ENCODE results near the gene RBMX.
"Not testable (repeated sequence)": the region's sequence is repeated elsewhere in the genome, so short reads cannot be mapped to it uniquely, and the experiment has no call there.

The RBMX gene

DNA sequence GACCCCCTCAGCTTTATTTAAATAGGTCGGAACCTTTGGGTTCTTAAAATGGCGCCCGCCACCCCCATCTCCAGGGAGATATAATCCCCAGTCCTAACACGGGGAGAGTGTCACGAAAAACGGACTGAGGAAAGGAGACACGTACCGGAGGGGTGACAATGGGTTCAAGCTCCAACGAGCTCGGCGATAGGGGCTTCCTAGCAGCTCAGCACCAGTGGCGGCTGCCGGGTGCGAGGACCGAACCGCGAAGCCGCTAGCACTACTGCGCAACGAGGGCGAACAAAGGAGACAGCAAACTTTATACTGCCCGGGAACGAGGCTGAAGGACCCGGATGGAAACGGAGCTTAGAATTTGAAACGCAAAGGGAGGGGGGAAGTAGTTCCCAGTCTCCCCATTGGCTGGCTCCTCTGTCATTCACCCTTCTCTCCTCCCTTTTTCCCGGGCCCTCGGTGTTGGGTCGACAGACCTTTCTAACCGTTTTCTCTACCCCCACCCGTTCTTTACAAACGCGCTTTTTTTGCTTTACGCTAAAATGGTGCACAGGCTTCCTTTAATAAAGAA is at the start of gene RBMX:
Gene RBMX (minus strand): TSS at position 274 of the 562 bp plus-strand sequence. CDS start 1,298 bp downstream, outside the sequence.
- peak; percentile 78 for DNase-seq

DNA sequence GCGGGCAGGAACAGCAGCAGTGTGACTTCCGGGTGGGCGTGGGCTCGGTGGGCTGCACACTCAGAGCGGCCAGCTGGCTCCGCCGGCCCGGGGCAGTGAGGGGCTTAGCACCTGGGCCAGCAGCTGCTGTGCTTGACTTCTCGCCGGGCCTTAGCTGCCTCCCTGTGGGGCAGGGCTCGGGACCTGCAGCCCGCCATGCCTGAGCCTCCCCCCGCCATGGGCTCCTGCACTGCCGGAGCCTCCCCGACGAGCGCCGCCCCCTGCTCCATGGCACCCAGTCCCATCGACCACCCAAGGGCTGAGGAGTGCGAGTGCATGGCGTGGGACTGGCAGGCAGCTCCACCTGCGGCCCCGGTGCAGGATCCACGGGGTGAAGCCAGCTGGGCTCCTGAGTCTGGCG is 40.9 kb upstream of the RBMX start:
- not testable (repeated sequence) for DNase-seq

DNA sequence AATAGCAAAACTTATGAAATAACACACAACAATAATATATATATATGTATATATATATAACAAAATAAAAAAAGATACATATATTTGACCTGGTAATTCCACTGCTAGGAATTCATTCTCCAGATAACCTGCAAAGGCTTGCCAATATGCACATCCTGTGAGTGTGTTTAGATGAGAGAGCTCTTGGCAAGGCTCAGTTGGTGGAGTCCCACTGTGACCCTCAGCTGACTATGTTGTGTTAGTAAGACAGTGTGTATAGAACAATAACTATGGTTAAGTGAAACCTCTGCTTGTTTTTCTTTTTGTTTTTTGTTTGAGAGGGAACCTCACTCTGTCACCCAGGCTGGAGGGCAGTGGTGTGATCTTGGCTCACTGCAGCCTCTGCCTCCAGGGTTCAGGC is 39.5 kb upstream of the RBMX start:
- no peak for DNase-seq

DNA sequence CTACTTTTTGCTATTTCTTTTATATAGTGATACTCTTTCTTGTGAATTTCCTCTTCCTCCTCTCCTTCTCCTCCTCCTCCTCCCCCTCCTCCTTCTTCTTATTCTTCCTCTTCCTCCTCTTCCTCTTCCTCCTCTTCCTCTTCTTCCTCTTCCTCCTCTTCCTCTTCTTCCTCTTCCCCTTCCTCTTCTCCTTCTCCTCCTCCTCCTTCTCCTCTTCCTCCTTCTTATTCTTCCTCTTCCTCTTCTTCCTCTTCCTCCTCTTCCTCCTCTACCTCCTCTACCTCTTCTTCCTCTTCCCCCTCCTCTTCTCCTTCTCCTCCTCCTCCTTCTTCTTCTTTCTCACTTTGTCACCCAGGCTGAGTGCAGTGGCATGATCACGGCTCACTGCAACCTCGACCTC is 36.3 kb upstream of the RBMX start:
- DNase-seq, result no peak

GRCh38 chrX:136911661-136912060 is 31.1 kb upstream of the RBMX start:
- DNase-seq, result not testable (repeated sequence)

DNA sequence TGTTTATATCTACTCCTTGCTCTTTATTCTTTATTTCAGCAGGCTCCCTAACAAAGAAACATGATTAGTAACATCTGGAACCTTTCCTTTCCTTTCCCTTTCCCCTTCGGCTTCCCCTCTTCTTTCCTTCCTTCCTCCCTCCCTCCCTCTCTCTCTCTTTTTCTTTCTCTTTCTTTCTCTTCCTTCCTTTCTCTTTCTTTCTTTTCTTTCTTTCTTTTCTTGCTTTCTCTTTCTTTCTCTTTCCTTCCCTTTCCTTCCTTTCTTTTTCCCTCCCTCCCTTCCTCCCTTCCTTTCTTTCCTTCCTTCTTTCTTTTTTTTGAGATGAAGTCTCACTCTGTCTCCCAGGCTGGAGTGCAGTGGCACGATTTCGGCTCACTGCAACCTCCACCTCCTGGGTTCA is 30.7 kb upstream of the RBMX start:
- DNase-seq, result no peak

- DNase-seq, result no peak
Measured at GRCh38 chrX:136910565-136911035, 30.1 kb upstream of the RBMX start.

DNA sequence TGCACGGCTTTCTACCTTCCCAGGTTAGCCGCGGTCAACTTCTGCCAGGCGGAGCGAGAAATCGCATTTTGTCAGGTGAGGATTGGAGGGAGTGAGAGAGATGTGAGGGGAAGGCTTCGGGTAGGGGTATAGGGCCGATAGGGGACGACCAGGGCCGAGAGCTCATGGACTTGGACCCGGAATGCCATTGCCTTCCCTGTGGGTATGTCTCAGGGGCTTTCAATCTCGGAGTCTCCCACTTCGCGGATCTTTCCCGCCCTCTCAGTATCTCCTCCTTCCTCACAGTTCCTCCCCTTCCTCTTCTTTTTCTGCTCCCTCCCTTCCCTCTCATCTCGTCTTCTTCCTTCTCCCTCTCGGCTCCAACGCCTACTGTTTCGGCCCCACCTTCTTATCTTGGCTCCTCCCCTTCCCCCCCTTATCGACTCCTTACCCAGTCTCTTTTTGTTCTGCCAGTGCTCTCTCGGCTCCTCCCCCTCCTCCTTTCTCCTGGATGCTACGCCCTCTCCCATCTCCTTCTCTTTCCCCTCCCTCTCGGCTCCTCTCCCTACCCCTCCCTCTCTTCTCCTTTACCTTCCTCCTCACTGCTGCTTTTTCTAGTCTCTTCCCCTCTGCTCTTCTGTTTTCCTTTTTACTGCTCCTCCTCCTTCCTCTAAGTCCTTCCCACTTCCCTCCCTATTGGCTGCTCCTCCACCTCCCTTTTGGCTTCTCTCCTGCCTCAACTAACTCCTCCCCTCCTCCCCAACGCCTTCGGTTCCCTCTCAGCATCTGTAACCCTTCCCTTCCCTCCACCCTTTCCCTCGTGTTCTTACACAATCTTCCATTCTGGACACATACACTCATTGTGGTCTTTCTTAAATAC is 29.4 kb upstream of the RBMX start:
- peak; percentile 89 for DNase-seq

GRCh38 chrX:136909119-136909705 is 28.7 kb upstream of the RBMX start:
- peak; percentile 58 for DNase-seq

DNA sequence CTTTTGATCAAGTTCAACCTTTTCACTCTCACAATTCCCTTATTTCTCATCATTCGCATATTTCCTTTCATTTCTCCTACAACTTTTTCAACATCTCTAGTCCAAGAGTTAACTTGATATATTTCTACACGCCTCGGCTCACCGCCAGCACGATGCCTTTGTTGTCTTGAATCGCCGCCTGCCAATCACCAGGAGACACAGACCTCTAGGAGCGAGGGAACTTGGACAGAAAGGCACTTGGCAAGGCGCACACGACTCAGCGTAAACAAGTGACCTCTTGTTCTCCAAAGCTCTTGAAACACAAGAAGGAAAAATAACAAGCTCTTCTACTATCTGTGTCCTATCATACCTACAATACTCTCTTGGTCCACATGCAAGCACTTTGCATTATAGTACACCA is 27.1 kb upstream of the RBMX start:
- DNase-seq, result peak; percentile 1

DNA sequence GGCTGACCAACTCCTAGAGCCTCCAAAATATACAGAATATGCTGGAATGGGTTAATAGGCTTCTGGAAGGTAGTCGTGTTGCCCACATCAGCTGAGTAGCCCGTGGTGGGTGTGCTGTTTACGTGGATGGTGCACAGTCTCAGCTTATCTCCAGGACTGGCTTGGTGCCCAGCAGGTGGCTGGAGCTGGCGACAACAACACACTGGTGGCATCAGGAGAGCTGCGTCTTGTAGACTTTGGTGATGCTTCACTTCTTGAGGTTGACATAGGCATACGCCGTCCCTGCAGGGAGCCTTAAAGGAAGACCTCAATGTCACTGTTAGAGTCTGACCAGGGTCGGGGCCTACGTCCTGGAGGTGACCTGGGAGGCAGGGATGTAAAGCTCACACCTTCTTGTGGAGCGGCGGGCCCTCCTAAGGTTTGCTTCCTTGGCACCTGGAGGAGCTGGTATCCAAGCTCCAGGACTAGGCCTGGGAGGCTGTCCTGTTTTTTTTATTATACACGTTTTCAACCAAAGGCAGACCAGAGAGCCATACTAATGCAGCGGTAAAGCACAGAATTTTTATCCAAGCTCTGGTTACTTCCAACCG is 26.5 kb upstream of the RBMX start:
- no peak for DNase-seq

DNA sequence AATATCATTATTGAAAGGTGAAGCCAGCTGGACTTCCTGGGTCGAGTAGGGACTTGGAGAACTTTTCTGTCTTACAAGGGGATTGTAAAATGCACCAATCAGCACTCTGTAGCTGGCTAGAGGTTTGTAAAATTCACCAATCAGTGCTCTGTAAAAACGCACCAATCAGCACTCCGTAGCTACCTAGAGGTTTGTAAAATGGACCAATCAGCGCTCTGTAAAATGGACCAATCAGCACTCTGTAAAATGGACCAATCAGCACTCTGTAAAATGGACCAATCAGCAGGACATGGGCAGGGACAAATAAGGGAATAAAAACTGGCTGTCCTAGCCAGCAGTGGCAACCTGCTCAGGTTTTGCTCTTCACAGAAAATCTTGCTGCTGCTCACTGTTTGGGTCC is 23.5 kb upstream of the RBMX start:
- not testable (repeated sequence) for DNase-seq

DNA sequence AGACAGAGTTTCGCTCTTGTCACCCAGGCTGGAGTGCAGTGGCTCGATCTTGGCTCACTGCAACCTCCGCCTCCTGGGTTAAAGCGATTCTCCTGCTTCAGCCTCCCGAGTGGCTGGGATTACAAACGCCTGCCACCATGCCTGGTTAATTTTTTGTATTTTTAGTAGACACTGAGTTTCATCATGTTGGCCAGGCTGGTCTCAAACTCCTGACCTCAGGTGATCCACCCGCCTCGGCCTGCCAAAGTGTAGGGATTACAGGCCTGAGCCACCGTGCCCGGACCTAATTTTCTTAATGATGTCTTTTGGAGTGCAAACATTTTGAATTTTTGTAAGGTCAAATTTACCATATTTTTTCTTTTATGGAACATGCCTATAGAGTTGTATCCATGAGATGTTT is 19.5 kb upstream of the RBMX start:
- not testable (repeated sequence) for DNase-seq

GRCh38 chrX:136899221-136899620 is 18.7 kb upstream of the RBMX start:
- DNase-seq, result no peak

DNA sequence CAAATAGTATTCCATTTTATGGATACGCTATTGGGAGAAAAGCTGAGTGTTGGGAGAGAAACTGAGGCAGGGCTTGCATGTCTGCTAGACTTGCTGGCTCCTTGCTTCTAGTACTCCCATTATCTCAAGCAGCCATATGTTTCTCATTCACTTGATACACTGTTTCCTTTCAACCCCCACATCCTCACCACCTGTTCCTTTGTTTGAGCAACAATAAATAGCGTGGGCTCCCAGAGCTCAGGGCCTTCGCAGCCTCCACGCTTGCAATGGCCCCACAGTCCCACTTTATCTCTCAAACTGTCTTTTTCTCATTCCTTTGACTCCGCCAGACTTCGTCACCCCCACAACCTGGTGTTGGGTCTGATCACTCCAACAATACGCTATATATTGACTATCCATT is 18.2 kb upstream of the RBMX start:
- DNase-seq, result not testable (repeated sequence)

GRCh38 chrX:136896121-136896914 is 15.8 kb upstream of the RBMX start:
- DNase-seq, result no peak

DNA sequence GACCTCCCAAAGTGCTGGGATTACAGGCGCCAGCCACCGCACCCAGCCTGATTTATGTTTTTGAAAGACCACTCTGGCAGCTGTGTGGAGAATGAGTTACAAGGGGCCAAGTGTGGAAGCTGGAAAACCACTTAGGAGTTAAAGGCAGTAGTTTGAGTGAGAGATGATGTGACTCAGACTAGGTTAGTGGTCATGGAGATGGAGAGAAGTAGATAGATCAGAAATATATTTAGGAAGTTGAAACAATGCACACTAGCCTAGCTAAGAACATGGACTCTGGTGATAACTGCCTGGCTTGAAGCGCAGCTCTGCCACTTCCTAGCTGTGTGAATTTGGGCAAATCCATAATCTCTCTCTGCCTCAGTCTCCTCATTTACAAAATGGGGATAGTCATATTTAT is 11.9 kb upstream of the RBMX start:
- no peak for DNase-seq

GRCh38 chrX:136890596-136890995 is 10.1 kb upstream of the RBMX start:
- not testable (repeated sequence) for DNase-seq

DNA sequence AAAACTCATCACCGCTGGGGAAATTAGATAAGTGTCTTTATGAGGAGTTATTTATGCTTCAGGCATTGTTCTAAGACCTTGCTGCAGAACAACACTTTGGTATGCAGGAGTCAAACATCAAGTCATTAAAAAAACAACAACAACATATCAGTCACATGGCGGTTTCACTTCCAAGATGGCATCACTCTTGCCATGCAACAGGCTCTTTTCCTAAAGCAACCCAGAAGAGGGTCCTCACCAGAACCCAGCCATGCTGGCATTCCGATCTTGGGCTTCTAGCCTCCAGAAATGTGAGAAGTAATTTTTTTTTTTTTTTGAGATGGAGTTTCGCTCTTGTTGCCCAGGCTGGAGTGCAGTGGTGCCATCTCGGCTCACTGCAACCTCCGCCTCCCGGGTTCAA is 8.7 kb upstream of the RBMX start:
- DNase-seq, result no peak

GRCh38 chrX:136880003-136880451 is 498 bp downstream of the RBMX start:
- DNase-seq, result no peak

DNA sequence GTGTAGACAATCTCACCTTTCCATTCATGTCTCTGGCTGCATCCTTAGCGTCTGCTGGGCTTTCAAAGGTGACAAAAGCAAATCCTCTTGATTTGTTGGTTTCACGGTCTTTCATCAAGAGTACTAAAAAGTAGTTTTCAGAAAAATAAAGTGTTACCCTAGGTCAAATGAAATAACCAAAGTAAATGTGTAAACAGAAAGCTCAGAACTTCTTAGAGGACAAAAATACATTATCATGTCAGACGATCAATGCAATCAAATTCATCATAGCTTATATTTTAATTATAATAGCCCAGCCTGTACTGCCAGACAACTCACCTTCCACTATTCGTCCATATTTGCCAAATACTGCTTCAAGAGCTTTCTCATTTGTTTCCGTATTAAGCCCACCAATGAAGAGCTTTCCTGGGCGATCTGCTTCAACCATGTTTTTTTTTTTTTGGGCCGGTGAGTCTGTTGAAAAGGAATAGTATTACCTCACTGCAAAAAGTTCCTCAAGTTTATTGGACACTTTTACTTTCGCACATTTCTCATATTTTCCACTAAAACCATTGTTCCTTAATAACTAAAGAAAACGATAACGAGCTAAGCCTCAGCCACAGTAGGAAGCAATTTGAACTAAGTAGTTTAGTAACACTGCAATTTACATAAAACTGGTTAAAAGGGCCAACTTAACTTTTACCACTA is 1.4 kb downstream of the RBMX start:
- DNase-seq, result no peak

GRCh38 chrX:136878423-136878822 is 2.1 kb downstream of the RBMX start:
- no peak for DNase-seq

Measured in DMS79 (cell line).